ENCODE data around the gene SNX12.
A peak's percentile ranks its signal among the peaks of the same experiment; 100 is the strongest.

SNX12 gene

DNA sequence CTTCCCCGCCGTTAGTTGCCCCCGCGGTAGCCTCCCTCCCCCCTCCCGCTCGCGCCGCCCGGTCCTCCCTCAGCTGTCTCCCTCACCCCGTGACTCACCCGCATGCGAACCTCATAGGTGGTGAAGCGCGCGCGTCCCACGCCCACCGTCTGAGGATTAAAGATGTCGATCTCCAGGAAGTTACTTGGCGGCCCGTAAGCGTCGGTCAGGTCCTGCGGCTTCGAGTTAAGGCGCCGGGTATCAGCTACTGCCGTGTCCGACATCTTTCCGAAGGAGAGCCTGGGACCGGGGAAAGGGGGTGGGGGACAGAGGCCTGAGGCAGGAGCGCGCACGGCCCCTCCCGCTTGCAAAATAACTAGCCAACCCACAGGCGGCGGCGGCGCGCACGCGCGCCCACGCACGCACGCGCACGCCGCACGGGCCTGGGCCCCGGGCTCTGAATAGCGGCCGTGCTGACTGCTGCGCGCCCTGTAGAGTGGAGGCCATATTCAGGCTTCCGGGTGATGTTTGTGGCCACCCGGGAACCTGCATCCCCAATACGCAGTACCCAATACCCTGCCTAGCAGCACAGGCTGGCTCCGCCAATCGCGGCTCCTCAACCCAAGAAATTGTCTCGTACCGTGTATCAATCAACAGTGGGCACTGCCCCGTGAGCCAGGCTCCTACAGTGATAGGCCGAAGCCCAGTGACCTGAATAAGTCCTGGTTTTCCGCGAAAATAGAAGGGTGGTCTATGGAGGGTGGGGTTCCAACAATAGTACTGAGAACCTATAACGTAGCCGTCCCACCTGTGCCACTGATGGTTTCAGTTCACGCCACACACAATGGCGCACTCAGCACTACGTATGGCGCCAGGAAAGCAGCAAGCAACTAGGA is at the start of gene SNX12:
Gene SNX12, minus strand, starts transcription at position 291 of the 875 bp plus-strand sequence. Its CDS starts 28 bp downstream, at position 263.
- peak; percentile 98 for DNase-seq

- DNase-seq: no peak
These were observed 49.2 kb upstream of the SNX12 start for GRCh38 chrX:71117358-71117757.

DNA sequence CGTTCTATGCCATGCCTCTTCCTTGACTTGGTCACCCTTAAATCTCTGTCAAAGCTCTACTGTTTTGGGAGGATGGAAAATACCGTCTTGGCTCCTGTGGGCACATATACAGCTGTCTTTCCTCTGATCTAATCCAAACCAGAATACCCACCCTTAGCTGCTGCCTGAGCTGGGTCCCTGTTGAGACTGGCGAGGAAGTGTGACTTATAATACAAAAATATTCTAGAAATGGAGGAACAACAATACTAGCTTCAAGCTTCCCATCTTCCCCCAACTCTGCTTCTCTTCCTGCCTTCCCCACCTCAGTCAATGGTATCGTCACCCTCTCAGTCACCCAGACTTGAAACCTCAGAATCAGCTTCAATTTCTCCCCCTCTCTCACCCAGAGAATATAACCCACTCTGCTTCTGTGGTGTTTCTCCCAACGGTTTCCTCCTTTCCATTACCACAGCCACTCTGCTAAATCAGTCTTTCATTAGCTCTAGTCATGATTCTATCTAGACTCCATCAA is 43.8 kb upstream of the SNX12 start:
- no peak for DNase-seq

DNA sequence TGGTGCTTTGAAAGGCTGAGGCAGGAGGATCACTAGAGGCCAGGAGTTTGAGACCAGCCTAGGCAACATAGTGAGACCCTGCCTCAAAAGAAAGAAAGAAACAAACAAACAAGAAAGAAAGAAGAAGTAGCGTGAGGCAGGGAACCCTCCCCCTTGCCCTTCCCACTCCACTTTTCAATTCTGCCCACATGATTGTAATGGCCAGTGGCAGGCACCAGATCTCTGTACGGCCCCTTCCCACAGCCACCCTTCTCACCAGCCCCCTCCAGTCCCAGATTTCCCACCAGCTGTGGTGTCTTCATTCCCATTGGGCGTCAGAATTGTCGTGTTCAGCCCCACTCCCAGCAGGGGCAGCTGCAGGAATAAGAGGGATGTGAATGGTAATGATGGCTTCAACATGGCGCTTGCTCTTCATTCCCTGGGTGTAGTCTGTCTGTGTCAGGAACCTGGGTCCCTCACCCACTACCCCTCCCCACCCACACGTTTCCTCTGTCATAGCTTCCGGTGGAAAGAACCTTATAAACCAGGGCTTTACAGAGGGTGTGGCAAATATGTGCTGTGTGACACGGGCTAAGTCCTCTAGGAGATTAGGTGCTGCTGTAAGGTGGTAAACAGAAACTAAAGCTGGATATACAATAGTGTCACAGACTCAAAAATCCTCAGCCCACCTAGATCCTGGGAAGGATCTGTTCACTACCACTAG is 43.2 kb upstream of the SNX12 start, which contains the start of gene IL2RG:
Gene IL2RG, minus strand, starts transcription at position 437 of the 703 bp plus-strand sequence. Its CDS starts 38 bp downstream, at position 399.
- DNase-seq: no peak

DNA sequence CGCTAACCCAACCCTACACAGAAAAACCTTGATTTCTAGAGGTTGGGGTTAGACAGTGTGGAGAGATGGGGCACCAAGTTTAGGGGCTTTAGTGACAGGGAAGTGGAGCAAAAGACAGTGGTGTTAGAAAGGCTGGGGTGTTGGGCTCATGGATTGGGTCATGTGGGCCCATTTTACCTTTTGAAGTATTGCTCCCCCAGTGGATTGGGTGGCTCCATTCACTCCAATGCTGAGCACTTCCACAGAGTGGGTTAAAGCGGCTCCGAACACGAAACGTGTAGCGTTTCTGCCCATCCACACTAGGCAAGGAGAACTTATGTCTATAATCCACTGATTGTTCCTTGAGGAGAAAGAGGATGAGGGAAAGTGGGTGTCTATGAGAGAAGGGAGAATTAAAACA is 40.9 kb upstream of the SNX12 start:
- no peak for DNase-seq

DNA sequence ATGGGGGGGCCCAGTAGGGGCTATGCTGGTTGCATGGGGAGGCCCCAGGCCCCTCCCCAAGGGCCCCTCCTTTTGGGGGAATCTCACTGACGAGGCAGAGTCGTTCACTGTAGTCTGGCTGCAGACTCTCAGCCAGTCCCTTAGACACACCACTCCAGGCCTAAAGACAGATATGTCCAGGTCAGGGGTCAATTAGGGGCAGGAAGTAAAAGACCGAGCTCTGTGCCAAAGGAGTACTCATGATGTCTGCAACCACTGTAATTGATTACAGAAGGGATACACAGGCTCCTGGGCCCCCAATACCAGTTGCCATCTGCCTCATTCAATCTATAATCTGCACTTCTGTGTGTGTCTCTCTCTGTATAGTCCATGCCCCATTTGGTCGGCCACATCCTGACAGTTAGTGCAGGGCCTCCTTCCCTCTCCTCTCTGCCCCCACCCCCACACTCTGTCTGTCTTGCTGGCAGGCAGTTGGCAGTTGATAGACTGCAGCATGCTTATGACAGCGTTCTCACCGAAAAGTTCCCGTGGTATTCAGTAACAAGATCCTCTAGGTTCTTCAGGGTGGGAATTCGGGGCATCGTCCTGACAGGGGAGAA is 39.7 kb upstream of the SNX12 start:
- DNase-seq: no peak

DNA sequence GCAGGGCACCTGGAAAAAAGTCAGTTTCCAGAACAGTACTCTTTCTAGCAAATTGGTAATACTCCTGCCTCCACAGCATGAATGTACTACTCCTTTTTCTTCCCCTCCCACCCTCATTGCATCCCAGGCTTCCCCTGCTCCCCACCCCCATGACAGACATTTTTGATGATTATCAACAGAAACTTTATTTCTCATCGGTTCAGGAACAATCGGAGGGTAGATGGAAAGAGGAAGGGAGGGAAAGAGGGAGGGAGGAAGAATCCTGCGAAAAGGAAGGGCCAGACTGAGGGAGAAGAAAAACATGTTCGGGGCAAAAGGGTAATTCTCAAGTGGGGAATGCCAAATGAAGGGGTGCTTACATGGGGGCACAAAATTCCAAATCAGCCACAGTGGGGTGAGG is 39.1 kb upstream of the SNX12 start:
- no peak for DNase-seq

DNA sequence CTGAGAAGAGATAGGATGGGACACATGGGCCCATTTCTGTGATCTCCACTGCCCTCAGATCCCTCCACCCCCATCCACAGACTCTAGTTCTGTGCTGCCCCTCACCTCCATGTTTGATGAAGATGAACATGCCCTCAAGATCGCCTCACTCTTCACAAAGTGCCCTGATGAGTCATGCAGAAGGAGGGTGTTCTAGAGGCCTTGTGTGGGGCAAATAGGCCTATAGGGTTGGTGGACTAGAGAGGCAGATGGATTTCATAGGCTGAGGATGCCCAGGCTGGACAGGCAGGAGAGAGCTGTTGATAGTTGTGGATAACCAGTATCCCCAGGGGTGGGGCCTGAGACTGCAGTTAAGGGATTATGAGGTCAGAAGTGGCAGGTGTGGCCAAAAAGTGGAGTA is 38.3 kb upstream of the SNX12 start, which contains the start of gene CXorf65:
Gene CXorf65, minus strand, starts transcription at position 314 of the 400 bp plus-strand sequence. Its CDS starts 184 bp downstream, at position 130.
- peak; percentile 30 for DNase-seq

GRCh38 chrX:71105628-71106027 is 37.5 kb upstream of the SNX12 start:
- DNase-seq: no peak

DNA sequence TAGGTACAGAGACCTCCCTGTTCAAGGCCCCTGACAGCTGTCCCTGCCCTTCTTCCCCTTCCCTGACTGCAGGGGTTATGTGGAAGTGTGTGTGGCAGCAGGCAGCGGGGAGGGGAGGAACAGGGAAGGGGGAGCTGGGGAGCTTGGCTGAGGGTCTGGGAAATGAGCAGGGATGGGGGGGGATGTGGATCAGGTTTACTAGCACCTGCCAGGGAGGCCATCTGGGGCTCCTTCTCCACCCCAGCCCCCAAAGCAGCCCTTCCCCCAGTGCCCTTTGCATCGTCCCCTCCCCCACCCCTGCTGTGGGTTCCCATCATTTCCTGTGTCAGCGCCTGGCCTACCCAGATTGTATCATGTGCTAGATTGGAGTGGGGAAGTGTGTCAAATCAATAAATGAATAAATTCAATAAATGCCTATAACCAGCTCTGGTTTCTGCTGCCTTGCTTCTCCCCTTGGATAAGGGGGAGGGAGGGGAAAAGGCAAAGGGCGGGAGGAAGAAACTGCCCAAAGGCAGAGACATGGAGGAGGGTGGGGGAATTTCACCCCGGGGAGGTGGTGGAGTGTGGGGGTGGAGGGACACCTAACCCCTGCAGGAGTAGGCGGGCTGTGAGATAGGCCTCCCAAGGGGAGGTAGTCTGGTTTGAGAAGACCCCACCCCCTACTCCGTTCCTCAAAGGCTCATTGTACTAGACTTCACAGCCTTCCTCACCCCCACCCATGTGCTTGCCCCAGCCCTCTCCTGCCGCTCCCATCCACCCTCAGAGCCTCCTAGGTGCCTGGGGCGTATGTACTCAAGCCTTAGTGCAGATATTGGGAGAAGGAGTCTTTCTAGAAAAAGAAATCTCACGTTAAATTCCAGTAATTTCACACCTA is 35.2 kb upstream of the SNX12 start:
- no peak for DNase-seq

DNA sequence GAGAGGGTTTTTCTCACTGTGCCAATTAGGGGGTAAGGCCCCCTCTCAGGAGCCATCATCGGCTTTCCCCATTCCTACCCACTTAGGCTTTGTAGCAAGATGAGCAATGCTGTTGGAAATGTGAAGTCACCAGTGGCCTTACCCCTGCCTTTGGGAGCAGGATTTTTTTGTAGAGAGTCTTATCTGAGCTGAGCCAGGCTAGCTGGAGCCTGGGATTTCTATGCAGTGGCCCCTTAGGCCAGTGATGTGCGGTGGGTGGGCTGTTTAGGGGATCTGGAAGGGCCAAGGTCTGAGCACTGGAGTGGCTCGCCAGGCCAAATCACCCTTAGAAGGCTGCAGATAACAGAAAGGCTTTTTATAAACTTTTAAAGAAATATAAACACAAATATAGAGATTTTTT is 34.2 kb upstream of the SNX12 start:
- DNase-seq: no peak

- DNase-seq: no peak
These were observed 32.7 kb upstream of the SNX12 start for GRCh38 chrX:71100581-71101505.

DNA sequence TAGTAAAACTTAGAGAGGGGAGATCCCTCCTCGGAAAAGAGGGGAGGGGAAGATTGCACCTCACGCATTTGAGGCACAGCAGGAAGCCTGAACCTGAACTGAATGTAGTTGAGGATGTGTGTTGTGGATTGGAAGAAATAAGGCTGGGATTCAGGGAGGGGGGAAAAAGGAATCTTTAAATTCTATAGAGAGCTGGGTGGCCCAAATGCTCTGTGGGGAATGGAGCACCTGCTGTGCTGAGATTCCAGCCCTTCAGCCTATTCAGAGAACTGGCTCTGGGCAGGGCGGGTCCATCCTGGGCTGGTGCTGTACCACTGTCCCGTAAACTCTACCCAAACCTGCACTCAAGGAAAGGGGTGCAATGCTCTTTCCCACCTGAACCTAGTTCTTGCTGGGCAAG is 31.6 kb upstream of the SNX12 start:
- DNase-seq: no peak

DNA sequence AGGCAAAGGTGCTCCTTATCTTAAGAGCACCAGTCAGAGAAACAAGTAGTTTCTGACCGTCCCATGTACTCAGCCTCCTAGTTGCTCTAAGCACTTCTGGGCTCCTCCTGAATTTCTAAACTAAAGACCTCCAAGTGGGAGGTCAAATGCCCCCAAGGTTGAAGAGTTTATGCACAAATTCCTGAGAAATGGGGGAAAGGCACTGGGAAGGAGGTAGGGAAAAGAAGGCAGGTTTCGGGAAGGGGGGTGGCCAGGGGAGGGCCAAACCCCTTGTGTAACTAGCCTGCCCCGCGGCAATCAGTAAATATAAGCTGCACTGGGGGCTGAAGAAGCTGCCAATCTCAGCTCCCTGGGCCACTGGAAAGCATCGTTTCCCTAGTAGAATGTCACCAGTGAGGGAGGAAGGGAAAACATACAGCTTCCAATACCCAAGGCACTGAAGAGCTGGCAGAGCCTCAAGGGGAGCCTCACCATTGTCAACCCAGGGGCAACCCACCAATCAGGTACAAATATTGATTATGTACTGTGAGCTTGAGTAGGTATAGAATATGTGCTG is 30.9 kb upstream of the SNX12 start:
- no peak for DNase-seq

DNA sequence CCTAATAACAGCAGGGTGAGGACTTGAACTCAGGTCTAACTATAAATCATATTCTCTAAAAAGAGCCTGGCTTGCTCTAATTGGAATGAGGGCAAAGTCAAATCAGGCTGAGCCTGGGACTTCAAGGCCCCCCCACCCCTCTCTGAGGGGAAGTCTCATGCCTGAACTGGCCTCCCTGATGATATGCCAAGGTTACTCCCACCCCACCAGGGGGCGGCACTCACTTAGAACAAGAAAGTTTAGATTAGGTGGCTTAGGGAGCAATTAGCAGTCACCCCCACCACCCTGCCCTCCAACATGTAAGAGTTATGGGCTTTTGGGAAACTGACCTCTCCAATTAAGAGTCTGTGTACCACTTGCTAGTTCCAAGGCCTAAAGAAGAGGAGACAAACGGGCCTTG is 30.2 kb upstream of the SNX12 start:
- peak; percentile 69 for DNase-seq

DNA sequence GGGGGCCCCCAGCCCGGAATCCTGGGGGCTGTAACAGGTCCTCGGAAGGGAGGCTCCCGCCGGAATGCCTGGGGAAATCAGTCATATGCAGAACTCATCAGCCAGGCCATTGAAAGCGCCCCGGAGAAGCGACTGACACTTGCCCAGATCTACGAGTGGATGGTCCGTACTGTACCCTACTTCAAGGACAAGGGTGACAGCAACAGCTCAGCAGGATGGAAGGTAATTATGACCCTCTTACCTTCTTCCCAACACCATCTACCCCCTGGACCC is 28.6 kb upstream of the SNX12 start:
- peak; percentile 48 for DNase-seq

- DNase-seq: peak; percentile 64
These were observed 28.0 kb upstream of the SNX12 start for GRCh38 chrX:71095981-71096759.

DNA sequence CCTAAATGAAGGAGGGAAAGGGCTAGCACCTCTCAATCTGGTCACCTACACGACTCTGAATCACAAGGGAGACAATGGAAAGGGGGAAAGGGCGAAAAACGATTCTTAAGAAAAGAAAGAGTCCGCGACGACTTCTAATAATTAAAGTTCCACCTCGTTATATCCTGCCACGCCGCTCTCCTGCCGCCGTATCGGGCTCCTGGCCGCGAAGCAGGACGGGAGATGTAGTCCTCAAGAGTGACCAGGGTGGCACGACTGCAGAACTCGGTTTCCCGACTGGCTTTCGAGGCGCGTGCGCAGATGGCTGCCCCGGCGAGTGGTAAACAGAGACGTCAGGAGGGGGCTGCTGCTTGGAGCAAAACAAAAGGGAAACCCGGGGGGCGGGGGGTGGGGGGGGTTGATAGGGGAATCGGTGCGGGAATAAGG is 27.4 kb upstream of the SNX12 start, which contains the start of gene FOXO4:
Gene FOXO4, plus strand, starts transcription at position 297 of the 426 bp plus-strand sequence. CDS start 678 bp downstream, outside the sequence.
- peak; percentile 92 for DNase-seq

GRCh38 chrX:71095033-71095432 is 26.9 kb upstream of the SNX12 start:
- peak; percentile 15 for DNase-seq

- DNase-seq: no peak
These were observed 23.1 kb upstream of the SNX12 start for GRCh38 chrX:71091263-71091662.
